ENCODE measurements around the gene SPSB1.

DNA sequence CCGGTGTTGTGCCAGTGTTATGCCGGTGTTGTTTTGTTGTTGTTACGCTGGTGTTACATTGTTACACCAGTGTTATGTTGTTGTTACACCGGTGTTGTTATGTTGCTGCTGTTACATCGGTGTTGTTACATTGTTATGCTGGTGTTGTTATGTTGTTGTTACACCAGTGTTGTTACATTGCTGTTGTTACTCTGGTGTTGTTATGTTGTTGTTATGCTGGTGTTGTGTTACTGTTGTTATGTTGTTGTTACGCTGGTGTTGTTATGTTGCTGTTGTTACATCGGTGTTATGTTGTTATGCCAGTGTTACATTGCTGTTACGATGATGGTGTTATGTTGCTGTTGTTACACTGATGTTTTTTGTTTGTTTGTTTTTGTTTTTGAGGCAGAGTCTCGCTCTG lies 34.1 kb upstream of the SPSB1 start:
- TF ChIP-seq EZH2 (IDR thresholded peaks at IDR 0.05; ENCODE audit: insufficient read depth, poor library complexity, severe bottlenecking) = no peak
- TF ChIP-seq EZH2phosphoT487 (IDR thresholded peaks at IDR 0.05; ENCODE audit: insufficient read depth, low read depth) = no peak
